Thyroid gland (tissue), 4 donors: ENCODE data around the gene PCDHGA1.

Experiments
- POLR2A ChIP-seq, 2 donors: fragments of 450-650 bp; IDR thresholded peaks; one replicate each; pipeline ENCODE4 v1.6.1; 2017; ENCODE audit warnings: antibody characterized with exemption in 2 of 2, mild to moderate bottlenecking in 2 of 2, moderate library complexity in 1 of 2
- TF ChIP-seq, protein P1 (sequence below), 6 experiments: fragments of 200-600 bp in 3 of 6; fragments of 450-650 bp in 3 of 6; sonication (generic) in 3 of 6; IDR thresholded peaks; one replicate each; pipeline ENCODE4 v1.5.1; 2016 to 2019; ENCODE audit warnings: antibody characterized with exemption in 6 of 6, mild to moderate bottlenecking in 2 of 6, inconsistent platforms in 1 of 6, moderate library complexity in 1 of 6

DNA sequence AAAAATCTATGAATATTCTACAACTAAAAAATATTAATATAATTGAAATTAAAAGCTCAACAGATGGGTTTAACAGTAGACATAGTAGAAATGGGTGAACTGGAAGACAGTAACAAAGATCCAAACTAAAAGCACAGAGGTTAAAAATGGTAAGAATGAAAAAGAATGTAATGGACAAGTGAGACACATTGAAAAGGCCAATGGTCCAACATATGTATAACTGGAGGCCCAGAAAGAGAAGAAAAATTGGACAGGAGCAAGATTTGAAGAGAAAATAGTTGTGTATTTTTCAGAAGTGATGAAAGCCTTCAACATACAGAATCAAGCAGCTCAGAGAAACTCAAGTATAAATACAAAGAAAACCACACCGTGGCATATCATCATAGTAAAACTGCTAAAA lies 217.2 kb downstream of the PCDHGA1 start:
- TF ChIP-seq, protein P1, sequence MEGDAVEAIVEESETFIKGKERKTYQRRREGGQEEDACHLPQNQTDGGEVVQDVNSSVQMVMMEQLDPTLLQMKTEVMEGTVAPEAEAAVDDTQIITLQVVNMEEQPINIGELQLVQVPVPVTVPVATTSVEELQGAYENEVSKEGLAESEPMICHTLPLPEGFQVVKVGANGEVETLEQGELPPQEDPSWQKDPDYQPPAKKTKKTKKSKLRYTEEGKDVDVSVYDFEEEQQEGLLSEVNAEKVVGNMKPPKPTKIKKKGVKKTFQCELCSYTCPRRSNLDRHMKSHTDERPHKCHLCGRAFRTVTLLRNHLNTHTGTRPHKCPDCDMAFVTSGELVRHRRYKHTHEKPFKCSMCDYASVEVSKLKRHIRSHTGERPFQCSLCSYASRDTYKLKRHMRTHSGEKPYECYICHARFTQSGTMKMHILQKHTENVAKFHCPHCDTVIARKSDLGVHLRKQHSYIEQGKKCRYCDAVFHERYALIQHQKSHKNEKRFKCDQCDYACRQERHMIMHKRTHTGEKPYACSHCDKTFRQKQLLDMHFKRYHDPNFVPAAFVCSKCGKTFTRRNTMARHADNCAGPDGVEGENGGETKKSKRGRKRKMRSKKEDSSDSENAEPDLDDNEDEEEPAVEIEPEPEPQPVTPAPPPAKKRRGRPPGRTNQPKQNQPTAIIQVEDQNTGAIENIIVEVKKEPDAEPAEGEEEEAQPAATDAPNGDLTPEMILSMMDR (IDR thresholded peaks at IDR 0.05), result no peak
- no peak for TF ChIP-seq POLR2A (IDR thresholded peaks at IDR 0.05)
